HEK293 (cell line): ENCODE results near the gene DDX24.

Experiments
- GLIS1 ChIP-seq: fragments of 450-650 bp; formaldehyde crosslinking; IDR thresholded peaks from 2 replicates; pipeline ENCODE4 v1.5.1; 2016; ENCODE audit warnings: missing biosample characterization, missing genetic modification characterization
- KLF7 ChIP-seq: fragments of 450-650 bp; formaldehyde crosslinking; IDR thresholded peaks from 2 replicates; pipeline ENCODE4 v1.5.1; 2016; ENCODE audit warnings: missing biosample characterization, missing genetic modification characterization, borderline replicate concordance
- KLF8 ChIP-seq: fragments of 450-650 bp; formaldehyde crosslinking; IDR thresholded peaks from 2 replicates; pipeline ENCODE4 v1.5.1; 2016; ENCODE audit warnings: missing biosample characterization, missing genetic modification characterization
- OSR2 ChIP-seq: fragments of 450-650 bp; formaldehyde crosslinking; IDR thresholded peaks from 2 replicates; pipeline ENCODE4 v1.5.1; 2016; ENCODE audit warnings: missing biosample characterization, missing genetic modification characterization
- SP2 ChIP-seq: fragments of 450-650 bp; formaldehyde crosslinking; IDR thresholded peaks from 2 replicates; pipeline ENCODE4 v1.5.1; 2016; ENCODE audit warnings: missing biosample characterization, missing genetic modification characterization
- ZEB2 ChIP-seq: fragments of 450-650 bp; formaldehyde crosslinking; IDR thresholded peaks from 2 replicates; pipeline ENCODE4 v1.5.1; 2016; ENCODE audit warnings: missing biosample characterization, missing genetic modification characterization
- ZFP69B ChIP-seq: fragments of 450-650 bp; formaldehyde crosslinking; IDR thresholded peaks from 2 replicates; pipeline ENCODE4 v1.5.1; 2016; ENCODE audit warnings: missing biosample characterization, missing genetic modification characterization
- ZNF10 ChIP-seq: fragments of 450-650 bp; formaldehyde crosslinking; IDR thresholded peaks from 2 replicates; pipeline ENCODE4 v1.5.1; 2017; ENCODE audit warnings: missing biosample characterization, missing genetic modification characterization
- ZNF133 ChIP-seq: fragments of 450-650 bp; formaldehyde crosslinking; IDR thresholded peaks from 2 replicates; pipeline ENCODE4 v1.5.1; 2016; ENCODE audit warnings: missing biosample characterization, missing genetic modification characterization
- ZNF155 ChIP-seq: fragments of 450-650 bp; formaldehyde crosslinking; IDR thresholded peaks from 2 replicates; pipeline ENCODE4 v1.5.1; 2016; ENCODE audit warnings: missing biosample characterization, missing genetic modification characterization
- ZNF221 ChIP-seq: fragments of 450-650 bp; formaldehyde crosslinking; IDR thresholded peaks from 2 replicates; pipeline ENCODE4 v1.5.1; 2017; ENCODE audit warnings: missing biosample characterization, missing genetic modification characterization, borderline replicate concordance
- ZNF354C ChIP-seq: fragments of 450-650 bp; formaldehyde crosslinking; IDR thresholded peaks from 2 replicates; pipeline ENCODE4 v1.5.1; 2016; ENCODE audit warnings: missing biosample characterization, missing genetic modification characterization, low read depth, borderline replicate concordance
- ZNF391 ChIP-seq: fragments of 450-650 bp; formaldehyde crosslinking; IDR thresholded peaks from 2 replicates; pipeline ENCODE4 v1.5.1; 2016; ENCODE audit warnings: low read depth, missing biosample characterization, missing genetic modification characterization, borderline replicate concordance
- ZNF426 ChIP-seq: fragments of 450-650 bp; formaldehyde crosslinking; IDR thresholded peaks from 2 replicates; pipeline ENCODE4 v1.5.1; 2017; ENCODE audit warnings: missing biosample characterization, missing genetic modification characterization, mild to moderate bottlenecking, inconsistent platforms, moderate library complexity
- ZNF510 ChIP-seq: fragments of 450-650 bp; formaldehyde crosslinking; IDR thresholded peaks from 2 replicates; pipeline ENCODE4 v1.5.1; 2018; ENCODE audit warnings: mild to moderate bottlenecking, missing genetic modification characterization, missing biosample characterization; ENCODE audit not compliant: insufficient replicate concordance
- ZNF521 ChIP-seq: fragments of 450-650 bp; formaldehyde crosslinking; IDR thresholded peaks from 2 replicates; pipeline ENCODE4 v1.5.1; 2017; ENCODE audit warnings: missing biosample characterization, mild to moderate bottlenecking, missing genetic modification characterization
- ZNF555 ChIP-seq: fragments of 450-650 bp; formaldehyde crosslinking; conservative IDR thresholded peaks from 2 replicates; pipeline ENCODE4 v1.5.1; 2017; ENCODE audit warnings: missing biosample characterization, mild to moderate bottlenecking, missing genetic modification characterization, inconsistent platforms
- ZNF621 ChIP-seq: fragments of 450-650 bp; formaldehyde crosslinking; IDR thresholded peaks from 2 replicates; pipeline ENCODE4 v1.5.1; 2017; ENCODE audit warnings: missing biosample characterization, missing genetic modification characterization
- ZNF624 ChIP-seq: fragments of 450-650 bp; formaldehyde crosslinking; IDR thresholded peaks from 2 replicates; pipeline ENCODE4 v1.5.1; 2017; ENCODE audit warnings: missing biosample characterization, missing genetic modification characterization
- ZSCAN16 ChIP-seq: fragments of 450-650 bp; formaldehyde crosslinking; IDR thresholded peaks from 2 replicates; pipeline ENCODE4 v1.5.1; 2016; ENCODE audit warnings: missing biosample characterization, missing genetic modification characterization
- TF ChIP-seq, protein P1 (sequence below): fragments of 450-650 bp; formaldehyde crosslinking; conservative IDR thresholded peaks from 2 replicates; pipeline ENCODE4 v1.5.1; 2016; ENCODE audit warnings: low read depth, missing biosample characterization, missing genetic modification characterization
- TF ChIP-seq, protein P2 (sequence below): fragments of 450-650 bp; formaldehyde crosslinking; IDR thresholded peaks from 2 replicates; pipeline ENCODE4 v1.5.1; 2016; ENCODE audit warnings: missing biosample characterization, missing genetic modification characterization
- TF ChIP-seq, protein P3 (sequence below): fragments of 450-650 bp; formaldehyde crosslinking; IDR thresholded peaks from 2 replicates; pipeline ENCODE4 v1.5.1; 2017; ENCODE audit warnings: missing biosample characterization, missing genetic modification characterization
- TF ChIP-seq, protein P4 (sequence below): fragments of 450-650 bp; formaldehyde crosslinking; IDR thresholded peaks from 2 replicates; pipeline ENCODE4 v1.5.1; 2016; ENCODE audit warnings: missing biosample characterization, missing genetic modification characterization
- TF ChIP-seq, protein P5 (sequence below): sonication (generic); formaldehyde crosslinking; IDR thresholded peaks from 2 replicates; pipeline ENCODE4 v1.8.1; 2022; ENCODE audit warnings: mild to moderate bottlenecking, moderate library complexity, missing genetic modification reagents
- TF ChIP-seq, protein P6 (sequence below): fragments of 450-650 bp; formaldehyde crosslinking; IDR thresholded peaks from 2 replicates; pipeline ENCODE4 v1.5.1; 2017; ENCODE audit warnings: missing biosample characterization, missing genetic modification characterization

The DDX24 gene

DNA sequence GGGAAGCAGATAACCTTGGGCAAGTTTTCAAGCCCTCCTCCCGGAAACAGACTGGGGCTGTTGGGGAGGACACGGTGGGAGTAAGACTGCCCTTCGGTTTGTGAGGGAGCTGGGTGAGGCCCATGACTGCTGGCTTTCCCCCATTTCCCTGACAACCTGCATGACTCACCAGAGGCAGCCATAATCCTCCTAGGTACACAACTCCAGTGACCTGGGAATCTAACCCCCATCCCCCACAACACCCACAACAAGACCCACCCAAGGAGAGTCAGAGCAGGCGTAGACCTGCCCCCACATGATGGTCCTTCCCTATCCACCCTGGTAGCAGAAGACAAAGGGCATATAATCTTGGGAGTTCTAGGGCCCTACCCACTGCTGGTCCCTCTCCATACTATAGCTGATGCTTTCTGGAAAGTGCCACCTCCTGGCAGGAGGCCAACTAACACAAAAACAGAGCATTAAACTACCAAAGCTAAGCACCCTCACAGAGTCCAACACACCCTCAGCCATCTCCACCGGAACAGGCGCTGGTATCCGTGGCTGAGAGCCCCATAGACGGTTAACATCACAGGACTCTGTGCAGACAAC is 14.8 kb downstream of the DDX24 start (continued):
- TF ChIP-seq, protein P1, sequence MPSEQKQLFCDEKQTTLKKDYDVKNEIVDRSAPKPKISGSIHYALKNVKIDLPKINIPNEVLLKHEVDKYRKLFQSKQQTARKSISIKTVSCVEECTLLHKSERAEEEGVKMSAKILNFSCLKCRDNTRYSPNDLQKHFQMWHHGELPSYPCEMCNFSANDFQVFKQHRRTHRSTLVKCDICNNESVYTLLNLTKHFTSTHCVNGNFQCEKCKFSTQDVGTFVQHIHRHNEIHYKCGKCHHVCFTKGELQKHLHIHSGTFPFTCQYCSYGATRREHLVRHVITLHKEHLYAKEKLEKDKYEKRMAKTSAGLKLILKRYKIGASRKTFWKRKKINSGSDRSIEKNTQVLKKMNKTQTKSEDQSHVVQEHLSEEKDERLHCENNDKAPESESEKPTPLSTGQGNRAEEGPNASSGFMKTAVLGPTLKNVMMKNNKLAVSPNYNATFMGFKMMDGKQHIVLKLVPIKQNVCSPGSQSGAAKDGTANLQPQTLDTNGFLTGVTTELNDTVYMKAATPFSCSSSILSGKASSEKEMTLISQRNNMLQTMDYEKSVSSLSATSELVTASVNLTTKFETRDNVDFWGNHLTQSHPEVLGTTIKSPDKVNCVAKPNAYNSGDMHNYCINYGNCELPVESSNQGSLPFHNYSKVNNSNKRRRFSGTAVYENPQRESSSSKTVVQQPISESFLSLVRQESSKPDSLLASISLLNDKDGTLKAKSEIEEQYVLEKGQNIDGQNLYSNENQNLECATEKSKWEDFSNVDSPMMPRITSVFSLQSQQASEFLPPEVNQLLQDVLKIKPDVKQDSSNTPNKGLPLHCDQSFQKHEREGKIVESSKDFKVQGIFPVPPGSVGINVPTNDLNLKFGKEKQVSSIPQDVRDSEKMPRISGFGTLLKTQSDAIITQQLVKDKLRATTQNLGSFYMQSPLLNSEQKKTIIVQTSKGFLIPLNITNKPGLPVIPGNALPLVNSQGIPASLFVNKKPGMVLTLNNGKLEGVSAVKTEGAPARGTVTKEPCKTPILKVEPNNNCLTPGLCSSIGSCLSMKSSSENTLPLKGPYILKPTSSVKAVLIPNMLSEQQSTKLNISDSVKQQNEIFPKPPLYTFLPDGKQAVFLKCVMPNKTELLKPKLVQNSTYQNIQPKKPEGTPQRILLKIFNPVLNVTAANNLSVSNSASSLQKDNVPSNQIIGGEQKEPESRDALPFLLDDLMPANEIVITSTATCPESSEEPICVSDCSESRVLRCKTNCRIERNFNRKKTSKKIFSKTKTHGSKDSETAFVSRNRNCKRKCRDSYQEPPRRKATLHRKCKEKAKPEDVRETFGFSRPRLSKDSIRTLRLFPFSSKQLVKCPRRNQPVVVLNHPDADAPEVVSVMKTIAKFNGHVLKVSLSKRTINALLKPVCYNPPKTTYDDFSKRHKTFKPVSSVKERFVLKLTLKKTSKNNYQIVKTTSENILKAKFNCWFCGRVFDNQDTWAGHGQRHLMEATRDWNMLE (tag by site-specific recombination), result no peak
- TF ChIP-seq GLIS1 (peak; percentile 65), ZNF621 (tag by site-specific recombination) (no peak), ZNF133 (tag by site-specific recombination) (peak; percentile 64), ZNF10 (no peak), ZNF555 (tag by site-specific recombination) (no peak), ZNF521 (tag by site-specific recombination) (no peak), ZEB2 (tag by site-specific recombination) (no peak), ZSCAN16 (no peak), ZNF354C (tag by site-specific recombination) (no peak), KLF8 (peak; percentile 61; the same call in 1 of the 2 replicates), SP2 (tag by site-specific recombination) (peak; percentile 54), KLF7 (tag by site-specific recombination) (no peak), ZNF624 (no peak), ZNF155 (tag by site-specific recombination) (no peak), OSR2 (tag by site-specific recombination) (peak; percentile 49; the same call in 1 of the 2 replicates), ZNF510 (peak; percentile 63), ZNF426 (tag by site-specific recombination) (no peak), ZNF391 (tag by site-specific recombination) (no peak), ZNF221 (no peak), ZFP69B (tag by site-specific recombination) (peak; percentile 40; the same call in 1 of the 2 replicates)
- TF ChIP-seq, protein P2, sequence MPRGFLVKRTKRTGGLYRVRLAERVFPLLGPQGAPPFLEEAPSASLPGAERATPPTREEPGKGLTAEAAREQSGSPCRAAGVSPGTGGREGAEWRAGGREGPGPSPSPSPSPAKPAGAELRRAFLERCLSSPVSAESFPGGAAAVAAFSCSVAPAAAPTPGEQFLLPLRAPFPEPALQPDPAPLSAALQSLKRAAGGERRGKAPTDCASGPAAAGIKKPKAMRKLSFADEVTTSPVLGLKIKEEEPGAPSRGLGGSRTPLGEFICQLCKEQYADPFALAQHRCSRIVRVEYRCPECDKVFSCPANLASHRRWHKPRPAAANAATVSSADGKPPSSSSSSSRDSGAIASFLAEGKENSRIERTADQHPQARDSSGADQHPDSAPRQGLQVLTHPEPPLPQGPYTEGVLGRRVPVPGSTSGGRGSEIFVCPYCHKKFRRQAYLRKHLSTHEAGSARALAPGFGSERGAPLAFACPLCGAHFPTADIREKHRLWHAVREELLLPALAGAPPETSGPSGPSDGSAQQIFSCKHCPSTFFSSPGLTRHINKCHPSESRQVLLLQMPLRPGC (tag by site-specific recombination), result peak; percentile 39; the same call in 1 of the 2 replicates
- TF ChIP-seq, protein P3, sequence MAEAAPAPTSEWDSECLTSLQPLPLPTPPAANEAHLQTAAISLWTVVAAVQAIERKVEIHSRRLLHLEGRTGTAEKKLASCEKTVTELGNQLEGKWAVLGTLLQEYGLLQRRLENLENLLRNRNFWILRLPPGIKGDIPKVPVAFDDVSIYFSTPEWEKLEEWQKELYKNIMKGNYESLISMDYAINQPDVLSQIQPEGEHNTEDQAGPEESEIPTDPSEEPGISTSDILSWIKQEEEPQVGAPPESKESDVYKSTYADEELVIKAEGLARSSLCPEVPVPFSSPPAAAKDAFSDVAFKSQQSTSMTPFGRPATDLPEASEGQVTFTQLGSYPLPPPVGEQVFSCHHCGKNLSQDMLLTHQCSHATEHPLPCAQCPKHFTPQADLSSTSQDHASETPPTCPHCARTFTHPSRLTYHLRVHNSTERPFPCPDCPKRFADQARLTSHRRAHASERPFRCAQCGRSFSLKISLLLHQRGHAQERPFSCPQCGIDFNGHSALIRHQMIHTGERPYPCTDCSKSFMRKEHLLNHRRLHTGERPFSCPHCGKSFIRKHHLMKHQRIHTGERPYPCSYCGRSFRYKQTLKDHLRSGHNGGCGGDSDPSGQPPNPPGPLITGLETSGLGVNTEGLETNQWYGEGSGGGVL, result peak; percentile 91
- TF ChIP-seq, protein P4, sequence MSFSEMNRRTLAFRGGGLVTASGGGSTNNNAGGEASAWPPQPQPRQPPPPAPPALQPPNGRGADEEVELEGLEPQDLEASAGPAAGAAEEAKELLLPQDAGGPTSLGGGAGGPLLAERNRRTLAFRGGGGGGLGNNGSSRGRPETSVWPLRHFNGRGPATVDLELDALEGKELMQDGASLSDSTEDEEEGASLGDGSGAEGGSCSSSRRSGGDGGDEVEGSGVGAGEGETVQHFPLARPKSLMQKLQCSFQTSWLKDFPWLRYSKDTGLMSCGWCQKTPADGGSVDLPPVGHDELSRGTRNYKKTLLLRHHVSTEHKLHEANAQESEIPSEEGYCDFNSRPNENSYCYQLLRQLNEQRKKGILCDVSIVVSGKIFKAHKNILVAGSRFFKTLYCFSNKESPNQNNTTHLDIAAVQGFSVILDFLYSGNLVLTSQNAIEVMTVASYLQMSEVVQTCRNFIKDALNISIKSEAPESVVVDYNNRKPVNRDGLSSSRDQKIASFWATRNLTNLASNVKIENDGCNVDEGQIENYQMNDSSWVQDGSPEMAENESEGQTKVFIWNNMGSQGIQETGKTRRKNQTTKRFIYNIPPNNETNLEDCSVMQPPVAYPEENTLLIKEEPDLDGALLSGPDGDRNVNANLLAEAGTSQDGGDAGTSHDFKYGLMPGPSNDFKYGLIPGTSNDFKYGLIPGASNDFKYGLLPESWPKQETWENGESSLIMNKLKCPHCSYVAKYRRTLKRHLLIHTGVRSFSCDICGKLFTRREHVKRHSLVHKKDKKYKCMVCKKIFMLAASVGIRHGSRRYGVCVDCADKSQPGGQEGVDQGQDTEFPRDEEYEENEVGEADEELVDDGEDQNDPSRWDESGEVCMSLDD (tag by site-specific recombination), result no peak
- TF ChIP-seq, protein P5, sequence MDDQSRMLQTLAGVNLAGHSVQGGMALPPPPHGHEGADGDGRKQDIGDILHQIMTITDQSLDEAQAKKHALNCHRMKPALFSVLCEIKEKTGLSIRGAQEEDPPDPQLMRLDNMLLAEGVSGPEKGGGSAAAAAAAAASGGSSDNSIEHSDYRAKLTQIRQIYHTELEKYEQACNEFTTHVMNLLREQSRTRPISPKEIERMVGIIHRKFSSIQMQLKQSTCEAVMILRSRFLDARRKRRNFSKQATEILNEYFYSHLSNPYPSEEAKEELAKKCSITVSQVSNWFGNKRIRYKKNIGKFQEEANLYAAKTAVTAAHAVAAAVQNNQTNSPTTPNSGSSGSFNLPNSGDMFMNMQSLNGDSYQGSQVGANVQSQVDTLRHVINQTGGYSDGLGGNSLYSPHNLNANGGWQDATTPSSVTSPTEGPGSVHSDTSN (CRISPR knock-in tag), result no peak
- TF ChIP-seq, protein P6, sequence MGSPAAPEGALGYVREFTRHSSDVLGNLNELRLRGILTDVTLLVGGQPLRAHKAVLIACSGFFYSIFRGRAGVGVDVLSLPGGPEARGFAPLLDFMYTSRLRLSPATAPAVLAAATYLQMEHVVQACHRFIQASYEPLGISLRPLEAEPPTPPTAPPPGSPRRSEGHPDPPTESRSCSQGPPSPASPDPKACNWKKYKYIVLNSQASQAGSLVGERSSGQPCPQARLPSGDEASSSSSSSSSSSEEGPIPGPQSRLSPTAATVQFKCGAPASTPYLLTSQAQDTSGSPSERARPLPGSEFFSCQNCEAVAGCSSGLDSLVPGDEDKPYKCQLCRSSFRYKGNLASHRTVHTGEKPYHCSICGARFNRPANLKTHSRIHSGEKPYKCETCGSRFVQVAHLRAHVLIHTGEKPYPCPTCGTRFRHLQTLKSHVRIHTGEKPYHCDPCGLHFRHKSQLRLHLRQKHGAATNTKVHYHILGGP (tag by site-specific recombination), result no peak
